ENCODE results near the gene KIR3DL2.
"Not testable (repeated sequence)": the region's sequence is repeated elsewhere in the genome, so short reads cannot be mapped to it uniquely, and the experiment has no call there.

The KIR3DL2 gene

GRCh38 chr19:54850061-54850640, at the start of gene KIR3DL2:
Gene KIR3DL2 (plus strand): TSS chr19:54850443. CDS start chr19:54850476, 33 bp downstream.
- not testable (repeated sequence) for DNase-seq (ENCODE audit: low read depth); H3K4me3 ChIP-seq (ENCODE audit: control insufficient read depth, low read depth, low read length)

GRCh38 chr19:54803410-54803809, 46.8 kb upstream of the KIR3DL2 start, which contains the start of gene KIR2DL4:
Gene KIR2DL4 (plus strand): TSS chr19:54803610. CDS start chr19:54803652, 42 bp downstream.
- no peak for DNase-seq (ENCODE audit: low read depth)
- no peak for TF ChIP-seq CTCF (IDR thresholded peaks at IDR 0.05; ENCODE audit: control insufficient read depth, insufficient read depth, low read depth, low read length, missing control alignments)
- no peak within 1 kb of the TSS for H3K4me3 ChIP-seq (ENCODE audit: control insufficient read depth, low read depth, low read length)

GRCh38 chr19:54804101-54804500, 46.1 kb upstream of the KIR3DL2 start:
- DNase-seq (ENCODE audit: low read depth), result no peak
- no peak for TF ChIP-seq CTCF (IDR thresholded peaks at IDR 0.05; ENCODE audit: control insufficient read depth, insufficient read depth, low read depth, low read length, missing control alignments)
- no peak overlapping the region for H3K4me3 ChIP-seq (ENCODE audit: control insufficient read depth, low read depth, low read length)

DNA sequence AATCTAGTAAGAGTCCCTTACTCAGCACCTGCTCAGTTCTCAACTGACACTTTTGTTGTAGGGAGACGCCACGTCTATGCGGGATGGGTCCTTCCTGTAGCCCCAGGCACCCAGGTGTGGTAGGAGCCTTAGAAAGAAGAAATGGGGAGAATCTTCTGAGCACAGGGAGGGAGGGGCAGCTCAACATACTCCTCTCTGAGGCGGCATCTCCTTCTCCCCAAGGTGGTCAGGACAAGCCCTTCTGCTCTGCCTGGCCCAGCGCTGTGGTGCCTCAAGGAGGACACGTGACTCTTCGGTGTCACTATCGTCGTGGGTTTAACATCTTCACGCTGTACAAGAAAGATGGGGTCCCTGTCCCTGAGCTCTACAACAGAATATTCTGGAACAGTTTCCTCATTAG, 45.7 kb upstream of the KIR3DL2 start:
- DNase-seq (ENCODE audit: low read depth), result no peak
- no peak overlapping the region for H3K4me3 ChIP-seq (ENCODE audit: control insufficient read depth, low read depth, low read length)
- no peak for TF ChIP-seq CTCF (IDR thresholded peaks at IDR 0.05; ENCODE audit: control insufficient read depth, insufficient read depth, low read depth, low read length, missing control alignments)

DNA sequence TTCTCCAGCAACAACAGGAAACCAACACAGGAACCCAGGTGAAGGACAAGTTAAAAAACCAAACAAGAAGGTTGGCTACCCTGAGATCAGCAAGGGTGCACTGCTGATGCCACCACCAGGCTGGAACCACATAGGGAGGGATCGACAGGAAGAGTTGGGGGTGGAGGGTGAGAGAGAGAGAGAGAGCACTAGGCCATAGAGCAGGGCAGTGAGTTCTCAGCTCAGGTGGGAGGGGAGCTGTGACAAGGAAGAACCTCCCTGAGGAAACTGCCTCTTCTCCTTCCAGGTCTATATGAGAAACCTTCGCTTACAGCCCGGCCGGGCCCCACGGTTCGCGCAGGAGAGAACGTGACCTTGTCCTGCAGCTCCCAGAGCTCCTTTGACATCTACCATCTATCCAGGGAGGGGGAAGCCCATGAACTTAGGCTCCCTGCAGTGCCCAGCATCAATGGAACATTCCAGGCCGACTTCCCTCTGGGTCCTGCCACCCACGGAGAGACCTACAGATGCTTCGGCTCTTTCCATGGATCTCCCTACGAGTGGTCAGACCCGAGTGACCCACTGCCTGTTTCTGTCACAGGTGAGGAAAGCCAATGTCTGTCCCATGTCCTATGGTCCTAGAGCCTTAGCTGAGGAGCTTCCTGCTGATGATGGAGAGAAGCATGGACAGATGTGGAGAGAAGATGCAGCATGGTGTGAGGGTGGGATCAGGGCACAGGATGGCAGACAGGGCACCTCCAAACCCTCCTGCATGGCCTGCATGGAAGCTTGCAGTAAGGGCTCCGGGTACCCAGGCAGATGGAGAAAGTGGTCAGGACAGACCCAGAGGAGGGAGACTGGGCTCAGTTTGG, 44.4 kb upstream of the KIR3DL2 start:
- TF ChIP-seq CTCF (IDR thresholded peaks at IDR 0.05; ENCODE audit: control insufficient read depth, insufficient read depth, low read depth, low read length, missing control alignments), result no peak
- DNase-seq (ENCODE audit: low read depth), result no peak
- H3K4me3 ChIP-seq (ENCODE audit: control insufficient read depth, low read depth, low read length), result no peak overlapping the region

DNA sequence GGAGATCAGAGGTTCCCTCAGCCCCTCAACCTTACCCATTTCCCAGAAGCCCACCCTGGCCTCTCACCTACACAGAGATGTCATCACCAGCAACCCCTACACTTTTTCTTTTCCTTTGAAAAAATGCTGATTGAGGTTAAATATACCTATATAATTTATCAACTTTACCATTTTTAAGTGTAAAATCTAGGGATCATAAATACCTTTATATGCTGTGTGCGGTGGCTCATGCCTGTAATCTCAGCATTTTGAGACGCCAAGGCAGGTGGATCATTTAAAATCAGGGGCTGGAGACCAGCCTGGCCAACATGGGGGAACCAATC, 43.8 kb upstream of the KIR3DL2 start:
- DNase-seq (ENCODE audit: low read depth), result no peak
- TF ChIP-seq CTCF (IDR thresholded peaks at IDR 0.05; ENCODE audit: control insufficient read depth, insufficient read depth, low read depth, low read length, missing control alignments), result no peak
- no peak overlapping the region for H3K4me3 ChIP-seq (ENCODE audit: control insufficient read depth, low read depth, low read length)

DNA sequence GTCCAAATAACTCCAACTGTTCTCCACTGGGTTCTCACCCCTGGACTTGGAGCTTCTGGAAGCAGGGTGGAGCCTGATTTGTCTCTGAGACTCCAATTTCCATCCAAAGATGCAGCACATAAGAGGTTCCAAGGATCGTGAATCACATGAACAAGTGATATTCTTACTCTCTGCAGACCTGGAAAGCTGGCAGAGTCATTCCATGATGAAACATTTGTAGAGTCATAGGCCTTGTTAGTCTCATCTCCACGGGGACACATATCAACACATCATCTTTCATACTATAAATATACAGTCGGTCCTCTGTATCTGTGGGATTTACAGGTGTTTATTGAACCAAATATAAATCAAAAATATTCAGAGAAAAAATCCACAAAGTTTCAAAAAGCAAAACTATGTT, 35.7 kb upstream of the KIR3DL2 start:
- H3K4me3 ChIP-seq (ENCODE audit: control insufficient read depth, low read depth, low read length); DNase-seq (ENCODE audit: low read depth): not testable (repeated sequence)

DNA sequence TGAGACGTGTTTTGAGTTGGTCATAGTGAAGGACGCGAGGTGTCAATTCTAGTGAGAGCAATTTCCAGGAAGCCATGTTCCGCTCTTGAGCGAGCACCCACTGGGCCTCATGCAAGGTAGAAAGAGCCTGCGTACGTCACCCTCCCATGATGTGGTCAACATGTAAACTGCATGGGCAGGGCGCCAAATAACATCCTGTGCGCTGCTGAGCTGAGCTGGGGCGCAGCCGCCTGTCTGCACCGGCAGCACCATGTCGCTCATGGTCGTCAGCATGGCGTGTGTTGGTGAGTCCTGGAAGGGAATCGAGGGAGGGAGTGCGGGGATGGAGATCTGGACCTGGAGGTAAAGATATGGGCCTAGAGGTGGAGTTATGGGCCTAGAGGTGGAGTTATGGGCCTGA, 34.0 kb upstream of the KIR3DL2 start, which contains the start of gene KIR3DL1:
Gene KIR3DL1, plus strand, starts transcription at position 218 of the 400 bp plus-strand sequence.
- H3K4me3 ChIP-seq (ENCODE audit: control insufficient read depth, low read depth, low read length); DNase-seq (ENCODE audit: low read depth): not testable (repeated sequence)
